ENCODE measurements around the gene NT5DC3. TPM values are rescaled to one million over a fixed set of nuclear protein-coding genes. Genes with fewer than 3 reads are reported as not detected.

Gene NT5DC3
- total RNA-seq, 4 donors from 2014 or later: 4.7 to 32.2 (median 5.8) TPM

DNA sequence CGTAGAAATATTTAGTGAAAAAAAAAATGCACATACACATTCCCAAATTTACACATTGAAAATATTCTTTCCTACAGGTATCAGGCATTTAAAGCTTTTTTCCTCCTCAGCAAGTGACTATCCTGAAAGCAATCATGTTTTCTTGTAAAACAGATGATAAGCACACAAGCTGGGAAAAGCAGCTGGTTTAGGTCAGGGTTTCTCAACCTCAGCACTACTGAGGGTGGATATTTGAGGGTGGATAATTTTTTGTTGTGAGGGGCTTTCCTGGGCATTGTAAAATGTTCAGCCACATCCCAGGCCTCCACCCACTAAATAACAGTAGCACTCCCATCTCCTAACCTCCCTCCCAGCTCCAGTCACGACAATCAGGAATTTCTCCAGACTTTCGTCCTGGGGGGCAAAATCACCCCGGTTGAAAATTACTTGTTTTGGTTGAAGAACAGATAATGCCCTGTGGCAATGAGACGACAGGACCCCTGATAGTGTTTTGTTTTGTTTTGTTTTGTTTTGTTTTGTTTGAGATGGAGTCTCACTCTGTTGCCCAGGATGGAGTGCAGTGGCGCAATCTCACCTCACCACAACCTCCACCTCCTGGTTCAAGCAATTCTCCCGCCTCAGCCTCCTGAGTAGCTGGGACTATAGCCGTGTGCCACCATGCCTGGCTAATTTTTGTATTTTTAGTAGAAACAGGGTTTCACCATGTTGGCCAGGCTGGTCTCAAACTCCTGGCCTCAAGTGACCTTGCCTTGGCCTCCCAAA lies 15.0 kb upstream of the NT5DC3 start:
- WGBS, 2 donors: 81 to 91% methylated on average over 8 of the region's 8 CpGs
- Histone ChIP-seq H3K4me1 (peaks cover 3 to 46% (median 24%) of the 10 kb centered on the region in 3 donors), H3K4me3 (no peak overlapping the region), H3K27me3 (no peaks in the 10 kb centered on the region), H3K36me3 (no peaks in the 10 kb centered on the region), H3K27ac (no peak overlapping the region), H3K9me3 (no peaks in the 10 kb centered on the region)
- TF ChIP-seq POLR2A (IDR thresholded peaks at IDR 0.05): no peak
- TF ChIP-seq, protein P1, sequence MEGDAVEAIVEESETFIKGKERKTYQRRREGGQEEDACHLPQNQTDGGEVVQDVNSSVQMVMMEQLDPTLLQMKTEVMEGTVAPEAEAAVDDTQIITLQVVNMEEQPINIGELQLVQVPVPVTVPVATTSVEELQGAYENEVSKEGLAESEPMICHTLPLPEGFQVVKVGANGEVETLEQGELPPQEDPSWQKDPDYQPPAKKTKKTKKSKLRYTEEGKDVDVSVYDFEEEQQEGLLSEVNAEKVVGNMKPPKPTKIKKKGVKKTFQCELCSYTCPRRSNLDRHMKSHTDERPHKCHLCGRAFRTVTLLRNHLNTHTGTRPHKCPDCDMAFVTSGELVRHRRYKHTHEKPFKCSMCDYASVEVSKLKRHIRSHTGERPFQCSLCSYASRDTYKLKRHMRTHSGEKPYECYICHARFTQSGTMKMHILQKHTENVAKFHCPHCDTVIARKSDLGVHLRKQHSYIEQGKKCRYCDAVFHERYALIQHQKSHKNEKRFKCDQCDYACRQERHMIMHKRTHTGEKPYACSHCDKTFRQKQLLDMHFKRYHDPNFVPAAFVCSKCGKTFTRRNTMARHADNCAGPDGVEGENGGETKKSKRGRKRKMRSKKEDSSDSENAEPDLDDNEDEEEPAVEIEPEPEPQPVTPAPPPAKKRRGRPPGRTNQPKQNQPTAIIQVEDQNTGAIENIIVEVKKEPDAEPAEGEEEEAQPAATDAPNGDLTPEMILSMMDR (IDR thresholded peaks at IDR 0.05): no peak
- intact Hi-C loops (cut with DNase I): no loop called here
- no peak for DNase-seq

DNA sequence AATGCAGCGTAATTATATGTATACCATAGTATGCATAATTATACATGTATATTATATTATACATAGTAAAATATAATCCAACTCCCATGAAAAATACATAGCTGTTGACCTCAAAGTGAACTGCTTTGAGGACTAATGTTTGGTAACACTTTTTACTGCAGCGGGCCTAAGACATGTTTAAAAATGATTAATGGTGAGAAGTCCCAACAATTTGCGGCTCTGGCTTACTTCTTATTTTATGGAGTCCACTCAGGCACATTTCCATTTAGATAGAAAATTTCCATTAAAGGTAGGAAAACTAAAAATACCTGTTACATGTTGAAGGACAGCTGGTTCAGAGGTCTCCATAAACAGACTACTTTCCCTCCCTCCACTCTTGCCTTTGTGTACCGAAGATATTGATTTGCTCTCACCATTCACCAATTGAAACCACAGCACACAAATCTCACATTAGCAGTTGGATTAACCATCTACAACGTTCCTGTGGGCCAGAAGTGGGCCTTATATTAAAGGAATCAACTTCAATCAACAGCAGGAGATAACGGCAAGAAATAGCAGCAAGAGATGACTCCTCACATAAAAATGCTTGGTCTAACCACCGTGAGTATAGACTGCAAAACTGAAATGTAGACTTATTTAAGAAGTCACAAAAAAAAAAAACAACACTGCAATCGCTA lies 14.1 kb upstream of the NT5DC3 start:
- H3K27ac ChIP-seq: no peak overlapping the region

DNA sequence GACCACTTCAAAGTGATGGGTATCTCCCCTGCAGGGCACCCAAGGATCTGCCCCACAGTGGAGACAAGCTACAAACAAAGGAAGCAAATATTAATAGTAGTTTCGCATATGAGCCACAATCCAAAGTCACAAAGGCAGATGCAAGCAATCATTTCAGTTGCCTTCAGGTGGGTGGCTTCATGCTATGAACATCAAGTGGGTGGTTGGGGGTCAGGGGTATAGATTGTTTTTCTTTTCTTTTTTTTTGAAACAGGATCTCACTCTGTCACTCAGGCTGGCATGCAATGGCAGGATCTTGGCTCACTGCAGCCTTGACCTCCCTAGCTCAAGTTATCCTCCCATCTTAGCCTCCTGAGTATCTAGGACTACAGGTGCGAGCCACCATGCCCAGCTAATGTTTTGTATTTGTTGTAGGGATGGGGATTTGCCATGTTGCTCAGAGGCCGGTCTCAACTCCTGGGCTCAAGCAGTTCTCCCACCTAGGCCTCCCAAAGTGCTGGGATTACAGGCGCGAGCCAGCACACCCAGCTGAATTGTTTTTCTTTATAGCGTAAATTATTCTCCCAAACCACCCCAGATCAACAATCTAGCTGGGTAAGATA lies 13.4 kb upstream of the NT5DC3 start:
- TF ChIP-seq, protein P1 (IDR thresholded peaks at IDR 0.05): no peak
- TF ChIP-seq POLR2A (IDR thresholded peaks at IDR 0.05): no peak
- Histone ChIP-seq H3K36me3 (no peaks in the 10 kb centered on the region), H3K4me1 (peaks cover 3 to 42% (median 11%) of the 10 kb centered on the region in 3 donors), H3K27ac (no peak overlapping the region), H3K27me3 (no peaks in the 10 kb centered on the region), H3K9me3 (no peaks in the 10 kb centered on the region), H3K4me3 (no peak overlapping the region)
- intact Hi-C loops (cut with DNase I): no loop called here
- no peak for DNase-seq
- 94 to 100% methylated on average over 6 of the region's 6 CpGs for WGBS, 2 donors

More for the DNA sequence above, 14.1 kb upstream of the NT5DC3 start:
- intact Hi-C loops (cut with DNase I): no loop called here
- Histone ChIP-seq H3K27me3 (no peaks in the 10 kb centered on the region), H3K4me3 (no peak overlapping the region), H3K9me3 (no peaks in the 10 kb centered on the region), H3K4me1 (peaks cover 3 to 43% (median 18%) of the 10 kb centered on the region in 3 donors), H3K36me3 (no peaks in the 10 kb centered on the region)
- no peak for DNase-seq
- TF ChIP-seq, protein P1 (IDR thresholded peaks at IDR 0.05): no peak
- TF ChIP-seq POLR2A (IDR thresholded peaks at IDR 0.05): no peak
- WGBS, 2 donors: 77 to 79% methylated on average over 8 of the region's 8 CpGs

DNA sequence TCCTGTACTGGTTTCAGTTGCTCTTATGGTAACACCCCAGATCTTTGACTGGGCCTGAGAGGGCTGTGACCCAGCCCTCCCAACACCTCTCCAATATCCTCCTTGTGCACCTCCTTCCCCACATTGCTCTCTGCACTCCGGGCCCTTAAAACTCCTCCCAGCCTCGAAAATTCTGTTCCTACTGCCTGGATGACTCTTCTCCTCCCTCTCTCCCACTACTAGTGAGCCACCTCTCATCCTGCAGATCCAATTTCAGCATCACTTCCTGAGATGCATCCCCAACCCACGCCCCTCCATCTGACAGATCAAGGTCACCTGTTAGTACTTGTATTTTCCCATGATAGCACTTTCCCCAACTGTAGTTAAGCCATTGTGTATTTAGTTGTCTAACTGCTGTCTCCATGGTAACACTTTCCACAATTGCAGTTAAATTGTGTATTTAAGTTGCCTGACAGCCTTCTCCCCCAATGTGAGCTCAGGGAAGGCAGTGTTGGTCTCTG lies 11.5 kb upstream of the NT5DC3 start:
- H3K4me3 ChIP-seq: no peak overlapping the region
- H3K27ac ChIP-seq: peak overlapping the region in 3 of 4 donors; percentile 26 to 73 (median 72)
- DNase-seq: no peak
- TF ChIP-seq POLR2A (IDR thresholded peaks at IDR 0.05): no peak
- TF ChIP-seq, protein P1 (IDR thresholded peaks at IDR 0.05): no peak
- WGBS, 2 donors: 28 to 33% methylated on average over 3 of the region's 3 CpGs
- H3K4me1 ChIP-seq: peaks cover 0 to 33% (median 0%) of the 10 kb centered on the region in 3 donors
- H3K27me3 ChIP-seq: no peaks in the 10 kb centered on the region
- no peaks in the 10 kb centered on the region for H3K9me3 ChIP-seq
- intact Hi-C loops (cut with DNase I): no loop called here
- H3K36me3 ChIP-seq: no peaks in the 10 kb centered on the region
